HepG2 (cell line): Measurements from ENCODE around the gene SYNDIG1. TPM values are rescaled to one million over a fixed set of nuclear protein-coding genes. Genes with fewer than 3 reads are reported as not detected.

Experiments used
- ATAC-seq: fragments of 200-7000 bp; cut with Tn5 transposase; 3 replicates; pipeline ENCODE4 v1.9.1; 2020; ENCODE audit warnings: mild to moderate bottlenecking, moderate library complexity
- BruUV-seq: library from RNA; stranded (reverse); fragments of 400-500 nt; replicated peaks from 2 replicates; lab custom pipeline; 2021; lab: Mats Ljungman, UMichigan
- CTCF ChIA-PET: fragments of 300-600 bp; formaldehyde crosslinking; extraction: SDS; loops from one replicate; lab custom pipeline; 2021; ENCODE audit warnings: low total read pairs, inconsistent platforms, low intra/inter-chr PET ratio; lab: Yijun Ruan, JAX
- POLR2A ChIA-PET: fragments of 350-600 bp; sonication (Branson Sonifier 250); formaldehyde crosslinking; loops from one replicate; lab custom pipeline; 2020; ENCODE audit warnings: antibody characterized with exemption, inconsistent platforms; lab: Yijun Ruan, JAX
- DNase-seq: peaks from one replicate; pipeline ENCODE4 v3.0.0-alpha.2; 2015; ENCODE audit warnings: low spot score
- FAIRE-seq: peaks from 3 replicates; lab custom pipeline; 2011; peaks lifted over from hg19 to GRCh38; lab: Jason Lieb, UNC
- H2AFZ ChIP-seq: one replicate; pipeline ENCODE4 v1.6.1; 2011; ENCODE audit warnings: low read length, inconsistent platforms
- H3K27ac ChIP-seq: fragments of 300-600 bp; 3 replicates; pipeline ENCODE4 v1.8.0; 2011; ENCODE audit warnings: mixed run types, mild to moderate bottlenecking, mixed read lengths, low read length, inconsistent platforms; ENCODE audit not compliant: insufficient read depth; ENCODE audit errors: extremely low read length
- H3K27me3 ChIP-seq, 2 experiments: fragments of 200-600 bp in 1 of 2; 2 replicates in 1 of 2; 3 replicates in 1 of 2; pipeline versions ENCODE4 v1.6.0 to v1.8.0; 2011; ENCODE audit warnings: low read length in 2 of 2, mild to moderate bottlenecking in 2 of 2, moderate library complexity in 2 of 2, inconsistent platforms in 1 of 2; ENCODE audit not compliant: insufficient read depth in 2 of 2, control insufficient read depth in 1 of 2
- H3K36me3 ChIP-seq, 2 experiments: fragments of 200-600 bp in 1 of 2; replicated peaks in 1 of 2; 2 replicates in 1 of 2; 3 replicates in 1 of 2; pipeline versions ENCODE4 v1.5.1 to v1.8.0; 2011; ENCODE audit warnings: low read length in 2 of 2, inconsistent platforms in 1 of 2; ENCODE audit not compliant: insufficient read depth in 2 of 2, control insufficient read depth in 1 of 2
- H3K4me1 ChIP-seq: 2 replicates; pipeline ENCODE4 v1.5.1; 2012; ENCODE audit warnings: low read length, inconsistent platforms; ENCODE audit not compliant: insufficient read depth
- H3K4me2 ChIP-seq: 2 replicates; pipeline ENCODE4 v1.6.0; 2011; ENCODE audit warnings: low read depth, low read length, inconsistent platforms
- H3K4me3 ChIP-seq, 3 experiments: fragments of 200-600 bp in 1 of 3; sonication (generic), shearing (Covaris generic) in 1 of 3; replicated peaks in 1 of 3; 2 replicates each; pipeline ENCODE4 v1.5.1; 2011 to 2016; ENCODE audit warnings: low read length in 3 of 3, inconsistent platforms in 2 of 3, low read depth in 2 of 3, mild to moderate bottlenecking in 2 of 3, control low read depth in 1 of 3, mixed read lengths in 1 of 3; ENCODE audit not compliant: insufficient read depth in 1 of 3
- H3K79me2 ChIP-seq: one replicate; pipeline ENCODE4 v1.6.1; 2011; ENCODE audit warnings: low read length, inconsistent platforms; ENCODE audit not compliant: insufficient read depth
- H3K9ac ChIP-seq: 2 replicates; pipeline ENCODE4 v1.6.0; 2011; ENCODE audit warnings: mild to moderate bottlenecking, low read depth, low read length, inconsistent platforms; ENCODE audit not compliant: insufficient read depth
- H3K9me3 ChIP-seq: 2 replicates; pipeline ENCODE4 v1.5.1; 2012; ENCODE audit warnings: mild to moderate bottlenecking, low read length
- H4K20me1 ChIP-seq: 2 replicates; pipeline ENCODE4 v1.6.0; 2011; ENCODE audit warnings: inconsistent platforms, mild to moderate bottlenecking, low read length, moderate library complexity; ENCODE audit not compliant: insufficient read depth
- ARHGAP35 ChIP-seq: sonication (generic); formaldehyde crosslinking; IDR thresholded peaks from 2 replicates; pipeline ENCODE4 v1.9.0; 2022; ENCODE audit warnings: mild to moderate bottlenecking, inconsistent platforms, moderate library complexity, missing genetic modification reagents, borderline replicate concordance
- ATF2 ChIP-seq: sonication (generic); formaldehyde crosslinking; IDR thresholded peaks from 2 replicates; pipeline ENCODE4 v1.4.0; 2020; ENCODE audit warnings: missing genetic modification reagents
- SNAPC5 ChIP-seq: sonication (generic); formaldehyde crosslinking; IDR thresholded peaks from 2 replicates; pipeline ENCODE4 v1.8.1; 2023; ENCODE audit warnings: mild to moderate bottlenecking, missing genetic modification reagents, borderline replicate concordance
- ZNF496 ChIP-seq: sonication (generic); formaldehyde crosslinking; IDR thresholded peaks from 2 replicates; pipeline ENCODE4 v1.8.1; 2023; ENCODE audit warnings: mild to moderate bottlenecking, moderate library complexity, missing genetic modification reagents; ENCODE audit not compliant: insufficient replicate concordance
- WGBS: methylation state at CpG from one replicate; pipeline ENCODE4 v1.1.6; 2017; ENCODE audit warnings: low lambda C conversion rate; 5-methylcytosine and 5-hydroxymethylcytosine counted together
- in situ Hi-C: cut with HindIII; loops from 2 replicates; pipeline ENCODE4 v1.10.0; 2017; ENCODE audit warnings: low pct_unique_long_range_greater_than_20kb; ENCODE audit not compliant: extremely low pct_ligation_motif_present
- intact Hi-C: fragments of 100-400 bp; cut with micrococcal nuclease; formaldehyde crosslinking; loops from one replicate; pipeline ENCODE4 v1.10.0; 2022; ENCODE audit not compliant: unreplicated experiment
- polyA plus RNA-seq, 8 experiments: library from polyadenylated mRNA; depleted of rRNA in 3 of 8; stranded (reverse) in 7 of 8; unstranded in 1 of 8; fragments of >200 nt; fragmentation: Illumina TruSeq in 4 of 8; extraction: Trizol in 4 of 8; gene quantifications; 2 replicates each; pipeline versions ENCODE4 v1.2.1 to v1.2.3, GENCODE V29; 2011 to 2016; ENCODE audit warnings: low read depth in 4 of 8, missing spikeins in 1 of 8, mixed read lengths in 1 of 8; ENCODE audit not compliant: insufficient read depth in 1 of 8
- total RNA-seq, 5 experiments: library from RNA; depleted of rRNA; stranded (reverse); fragments of >200 nt; fragmentation: Illumina TruSeq; extraction: Trizol; gene quantifications; 2 replicates each; pipeline ENCODE4 v1.2.3, GENCODE V29; 2016; ENCODE audit warnings: low read depth in 1 of 5
- TF ChIP-seq, protein P1 (sequence below): sonication (generic); formaldehyde crosslinking; IDR thresholded peaks from 2 replicates; pipeline ENCODE4 v1.8.0; 2022; ENCODE audit warnings: mild to moderate bottlenecking, missing genetic modification reagents, moderate library complexity

The SYNDIG1 gene
- total and polyA plus RNA-seq, 2 of the 13 experiments (the other 11 are each of a cell fraction or from before 2014, with no cell fraction given) = not detected

- no TSS peak for BruUV-seq
- WGBS = 4% methylated on average over 6 of the region's 6 CpGs
- no peak overlapping the region for H3K4me3 ChIP-seq
These were observed 118.7 kb downstream of the SYNDIG1 start for GRCh38 chr20:24588047-24588635.

More at GRCh38 chr20:24588047-24588635, 118.7 kb downstream of the SYNDIG1 start:
- H3K27ac ChIP-seq = no peak overlapping the region
- in situ Hi-C loops (no loop called here), intact Hi-C loops (no loop called here)
- no peaks in the 10 kb centered on the region; the same call in 1 of the 2 replicates for H4K20me1 ChIP-seq
- H3K4me2 ChIP-seq = no peak overlapping the region
- ChIA-PET CTCF (no interaction called here), POLR2A (no interaction called here)
- TF ChIP-seq ATF2 (CRISPR knock-in tag) (no peak), ZNF496 (CRISPR knock-in tag) (no peak), ARHGAP35 (no peak), SNAPC5 (no peak)
- TF ChIP-seq, protein P1, sequence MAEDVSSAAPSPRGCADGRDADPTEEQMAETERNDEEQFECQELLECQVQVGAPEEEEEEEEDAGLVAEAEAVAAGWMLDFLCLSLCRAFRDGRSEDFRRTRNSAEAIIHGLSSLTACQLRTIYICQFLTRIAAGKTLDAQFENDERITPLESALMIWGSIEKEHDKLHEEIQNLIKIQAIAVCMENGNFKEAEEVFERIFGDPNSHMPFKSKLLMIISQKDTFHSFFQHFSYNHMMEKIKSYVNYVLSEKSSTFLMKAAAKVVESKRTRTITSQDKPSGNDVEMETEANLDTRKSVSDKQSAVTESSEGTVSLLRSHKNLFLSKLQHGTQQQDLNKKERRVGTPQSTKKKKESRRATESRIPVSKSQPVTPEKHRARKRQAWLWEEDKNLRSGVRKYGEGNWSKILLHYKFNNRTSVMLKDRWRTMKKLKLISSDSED (CRISPR knock-in tag) = no peak
- no peaks in the 10 kb centered on the region for H3K4me1 ChIP-seq
- ATAC-seq (no peak), FAIRE-seq (no peak), DNase-seq (no peak)
- no peak overlapping the region for H3K9ac ChIP-seq
- no peak overlapping the region for H2AFZ ChIP-seq
- no peaks in the 10 kb centered on the region for H3K36me3 ChIP-seq
- H3K9me3 ChIP-seq = no peaks in the 10 kb centered on the region
- peaks cover 6 to 50% of the 10 kb centered on the region in 2 experiments; a peak in 3 of 5 replicates for H3K27me3 ChIP-seq
- no peaks in the 10 kb centered on the region for H3K79me2 ChIP-seq
